Measurements from ENCODE around the gene GNPTG.

GNPTG gene

DNA sequence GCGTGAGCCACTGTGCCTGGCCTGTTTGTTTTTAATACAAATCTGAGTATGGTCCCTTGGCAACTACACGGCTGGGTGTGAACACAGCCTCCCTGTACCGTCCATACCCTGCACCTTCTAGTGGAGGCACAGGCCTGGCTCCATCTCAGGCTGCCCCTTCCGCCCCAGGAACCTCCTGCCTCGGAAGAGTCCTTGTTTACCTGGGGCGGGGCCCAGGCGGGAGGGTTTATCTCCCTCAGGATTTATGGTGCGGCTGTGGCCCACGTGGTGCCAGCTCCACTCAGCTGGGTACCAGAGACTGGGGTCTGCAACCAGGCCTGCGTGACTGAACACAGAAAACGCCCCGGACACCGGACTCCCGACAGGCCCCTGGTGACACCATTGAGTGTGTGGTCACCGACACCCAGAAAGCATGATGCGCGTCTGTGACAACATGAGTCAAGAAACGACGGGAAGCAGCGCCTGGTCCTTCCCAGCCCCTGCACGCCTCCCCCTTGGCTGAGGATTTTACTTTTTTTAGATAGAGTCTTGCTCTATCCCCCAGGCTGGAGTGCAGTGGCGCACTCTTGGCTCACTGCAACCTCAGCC, 43.8 kb downstream of the GNPTG start:
- DNase-seq (ENCODE audit: extremely low read depth, low read depth), result no peak
- H3K4me3 ChIP-seq (replicated peaks; ENCODE audit: low read depth, low read length), result no peak overlapping the region
- TF ChIP-seq, protein P1, sequence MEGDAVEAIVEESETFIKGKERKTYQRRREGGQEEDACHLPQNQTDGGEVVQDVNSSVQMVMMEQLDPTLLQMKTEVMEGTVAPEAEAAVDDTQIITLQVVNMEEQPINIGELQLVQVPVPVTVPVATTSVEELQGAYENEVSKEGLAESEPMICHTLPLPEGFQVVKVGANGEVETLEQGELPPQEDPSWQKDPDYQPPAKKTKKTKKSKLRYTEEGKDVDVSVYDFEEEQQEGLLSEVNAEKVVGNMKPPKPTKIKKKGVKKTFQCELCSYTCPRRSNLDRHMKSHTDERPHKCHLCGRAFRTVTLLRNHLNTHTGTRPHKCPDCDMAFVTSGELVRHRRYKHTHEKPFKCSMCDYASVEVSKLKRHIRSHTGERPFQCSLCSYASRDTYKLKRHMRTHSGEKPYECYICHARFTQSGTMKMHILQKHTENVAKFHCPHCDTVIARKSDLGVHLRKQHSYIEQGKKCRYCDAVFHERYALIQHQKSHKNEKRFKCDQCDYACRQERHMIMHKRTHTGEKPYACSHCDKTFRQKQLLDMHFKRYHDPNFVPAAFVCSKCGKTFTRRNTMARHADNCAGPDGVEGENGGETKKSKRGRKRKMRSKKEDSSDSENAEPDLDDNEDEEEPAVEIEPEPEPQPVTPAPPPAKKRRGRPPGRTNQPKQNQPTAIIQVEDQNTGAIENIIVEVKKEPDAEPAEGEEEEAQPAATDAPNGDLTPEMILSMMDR (IDR thresholded peaks at IDR 0.05; ENCODE audit: low read depth, low read length, missing control alignments), result no peak

DNA sequence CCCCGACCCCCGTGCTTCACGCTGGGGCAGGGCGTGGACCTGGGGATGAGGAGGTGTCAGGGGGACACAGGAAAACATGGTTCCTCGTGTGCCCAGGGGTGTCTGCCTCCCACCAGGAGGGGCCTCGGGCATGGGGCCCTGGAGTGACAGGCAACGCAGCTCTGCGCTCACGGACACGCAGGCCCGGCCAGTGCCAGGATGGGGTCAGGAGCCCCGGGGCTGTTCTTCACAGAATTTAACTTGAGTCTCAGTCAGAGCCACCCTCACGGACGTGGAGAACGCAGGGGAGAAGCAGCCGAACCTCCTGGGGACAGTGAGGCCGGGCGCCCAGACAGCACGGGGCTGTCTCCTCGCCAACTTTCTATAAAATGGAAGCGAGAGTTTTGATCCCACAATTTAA, 46.0 kb downstream of the GNPTG start:
- TF ChIP-seq, protein P1 (IDR thresholded peaks at IDR 0.05; ENCODE audit: low read depth, low read length, missing control alignments), result no peak
- no peak for DNase-seq (ENCODE audit: extremely low read depth, low read depth)
- no peak overlapping the region for H3K4me3 ChIP-seq (replicated peaks; ENCODE audit: low read depth, low read length)

- TF ChIP-seq, protein P1 (IDR thresholded peaks at IDR 0.05; ENCODE audit: low read depth, low read length, missing control alignments), result no peak
- H3K4me3 ChIP-seq (replicated peaks; ENCODE audit: low read depth, low read length), result no peak overlapping the region
- no peak for DNase-seq (ENCODE audit: extremely low read depth, low read depth)
Measured at GRCh38 chr16:1398351-1398750, 46.6 kb downstream of the GNPTG start.

DNA sequence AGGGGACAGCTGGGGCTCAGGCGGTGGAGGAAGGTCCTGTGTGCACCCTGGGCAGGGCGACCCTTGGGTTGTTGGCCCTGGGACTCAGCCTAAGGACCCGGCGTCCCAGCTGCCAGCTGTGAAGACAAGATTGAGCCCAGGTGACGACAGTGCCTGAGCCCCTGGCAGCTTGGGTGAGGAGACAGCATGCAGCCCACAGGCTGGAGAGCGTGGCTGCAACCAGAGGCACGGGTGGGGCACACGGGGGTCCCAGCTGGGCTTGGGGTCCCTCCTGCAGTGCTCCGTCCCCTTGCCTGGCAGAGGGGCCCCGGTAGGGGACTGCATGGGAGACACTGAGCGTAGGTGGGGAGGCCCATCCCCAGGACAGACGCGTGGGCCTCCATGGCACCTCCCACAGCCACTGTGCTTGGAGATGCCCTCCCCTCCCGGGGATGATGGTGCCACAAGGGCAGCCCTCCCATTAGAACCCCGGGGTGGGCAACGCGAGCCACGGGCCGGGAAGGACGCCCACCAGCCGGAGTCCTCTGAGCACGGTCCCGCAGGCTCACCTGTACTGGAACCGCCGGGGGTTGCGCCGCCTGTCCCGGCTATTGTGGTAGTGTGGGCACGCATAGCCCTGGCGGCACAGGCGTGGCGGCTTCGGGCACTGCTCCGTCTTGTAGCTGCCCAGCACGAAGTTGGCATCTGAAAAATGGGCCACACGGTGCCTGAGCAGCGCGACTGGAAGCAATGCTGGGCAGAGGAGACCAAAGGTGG, 47.3 kb downstream of the GNPTG start:
- DNase-seq (ENCODE audit: extremely low read depth, low read depth), result no peak
- H3K4me3 ChIP-seq (replicated peaks; ENCODE audit: low read depth, low read length), result no peak overlapping the region
- TF ChIP-seq, protein P1 (IDR thresholded peaks at IDR 0.05; ENCODE audit: low read depth, low read length, missing control alignments), result no peak

DNA sequence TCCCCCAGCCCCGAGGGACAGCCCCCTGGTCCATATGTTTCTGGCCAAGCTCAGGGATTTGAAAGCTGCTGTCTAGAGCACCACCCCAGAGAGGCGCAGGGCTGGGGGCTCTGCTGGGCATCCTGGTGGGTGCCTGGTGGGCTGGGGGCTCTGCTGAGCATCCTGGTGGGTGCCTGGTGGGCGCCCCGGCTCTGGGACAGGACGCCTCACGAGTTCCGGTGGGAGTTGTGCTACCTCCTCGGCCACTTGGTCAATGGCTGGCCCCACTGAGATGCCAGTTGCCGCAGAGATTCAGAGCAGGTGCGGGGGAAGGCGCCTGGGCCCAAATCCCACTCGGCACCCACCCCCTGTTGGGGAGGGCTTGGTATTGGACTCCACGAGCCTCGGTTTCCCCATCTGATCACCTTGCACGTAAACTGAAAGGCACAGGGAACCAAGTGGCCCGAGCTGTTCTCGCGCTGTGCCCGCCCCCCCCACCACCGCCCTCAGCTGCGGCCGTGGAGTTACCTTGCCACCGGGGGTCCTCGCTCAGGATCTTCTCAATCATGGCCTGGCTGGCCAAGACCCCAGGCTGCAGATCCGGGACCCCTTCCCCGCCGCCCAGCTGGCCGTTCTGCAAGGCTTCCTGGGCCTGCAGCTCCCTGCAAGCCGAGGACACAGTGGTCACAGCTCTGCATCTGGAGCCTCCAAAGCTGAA, 49.5 kb downstream of the GNPTG start:
- no peak overlapping the region for H3K4me3 ChIP-seq (replicated peaks; ENCODE audit: low read depth, low read length)
- TF ChIP-seq, protein P1 (IDR thresholded peaks at IDR 0.05; ENCODE audit: low read depth, low read length, missing control alignments), result no peak
- no peak for DNase-seq (ENCODE audit: extremely low read depth, low read depth)

DNA sequence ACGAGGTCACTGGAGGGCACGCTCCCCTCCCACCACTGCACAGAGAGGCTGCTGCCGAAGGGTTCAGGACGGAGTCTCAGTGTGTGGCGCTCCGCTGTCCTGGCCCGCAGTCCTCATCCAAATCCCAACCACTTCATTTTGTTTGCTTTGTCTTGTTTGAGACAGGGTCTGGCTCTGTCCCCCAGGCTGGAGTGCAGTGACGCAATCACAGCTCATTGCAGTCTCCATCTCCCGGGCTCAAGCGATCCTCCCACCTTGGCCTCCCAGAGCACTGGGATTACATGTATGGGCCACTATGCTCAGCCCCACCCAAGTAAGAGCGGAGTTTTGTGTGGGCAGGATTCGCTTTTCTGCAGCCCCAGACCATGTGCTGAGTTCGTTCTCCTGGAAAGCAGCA, 50.0 kb downstream of the GNPTG start:
- TF ChIP-seq, protein P1 (IDR thresholded peaks at IDR 0.05; ENCODE audit: low read depth, low read length, missing control alignments), result no peak
- H3K4me3 ChIP-seq (replicated peaks; ENCODE audit: low read depth, low read length), result no peak overlapping the region
- DNase-seq (ENCODE audit: extremely low read depth, low read depth), result no peak
